HepG2 (cell line): ENCODE measurements around the gene CNDP1. TPM values are rescaled to one million over a fixed set of nuclear protein-coding genes. Genes with fewer than 3 reads are reported as not detected.

Experiments
- ATAC-seq: fragments of 200-7000 bp; cut with Tn5 transposase; 3 replicates; pipeline ENCODE4 v1.9.1; 2020; ENCODE audit warnings: mild to moderate bottlenecking, moderate library complexity
- BruUV-seq: library from RNA; stranded (reverse); fragments of 400-500 nt; replicated peaks from 2 replicates; lab custom pipeline; 2021; lab: Mats Ljungman, UMichigan
- CTCF ChIA-PET: fragments of 300-600 bp; formaldehyde crosslinking; extraction: SDS; loops from one replicate; lab custom pipeline; 2021; ENCODE audit warnings: low total read pairs, inconsistent platforms, low intra/inter-chr PET ratio; lab: Yijun Ruan, JAX
- POLR2A ChIA-PET: fragments of 350-600 bp; sonication (Branson Sonifier 250); formaldehyde crosslinking; loops from one replicate; lab custom pipeline; 2020; ENCODE audit warnings: antibody characterized with exemption, inconsistent platforms; lab: Yijun Ruan, JAX
- DNase-seq: peaks from one replicate; pipeline ENCODE4 v3.0.0-alpha.2; 2015; ENCODE audit warnings: low spot score
- FAIRE-seq: peaks from 3 replicates; lab custom pipeline; 2011; peaks lifted over from hg19 to GRCh38; lab: Jason Lieb, UNC
- H2AFZ ChIP-seq: one replicate; pipeline ENCODE4 v1.6.1; 2011; ENCODE audit warnings: low read length, inconsistent platforms
- H3K27ac ChIP-seq: fragments of 300-600 bp; 3 replicates; pipeline ENCODE4 v1.8.0; 2011; ENCODE audit warnings: mixed run types, mild to moderate bottlenecking, mixed read lengths, low read length, inconsistent platforms; ENCODE audit not compliant: insufficient read depth; ENCODE audit errors: extremely low read length
- H3K27me3 ChIP-seq, 2 experiments: fragments of 200-600 bp in 1 of 2; 2 replicates in 1 of 2; 3 replicates in 1 of 2; pipeline versions ENCODE4 v1.6.0 to v1.8.0; 2011; ENCODE audit warnings: low read length in 2 of 2, mild to moderate bottlenecking in 2 of 2, moderate library complexity in 2 of 2, inconsistent platforms in 1 of 2; ENCODE audit not compliant: insufficient read depth in 2 of 2, control insufficient read depth in 1 of 2
- H3K36me3 ChIP-seq, 2 experiments: fragments of 200-600 bp in 1 of 2; replicated peaks in 1 of 2; 2 replicates in 1 of 2; 3 replicates in 1 of 2; pipeline versions ENCODE4 v1.5.1 to v1.8.0; 2011; ENCODE audit warnings: low read length in 2 of 2, inconsistent platforms in 1 of 2; ENCODE audit not compliant: insufficient read depth in 2 of 2, control insufficient read depth in 1 of 2
- H3K4me1 ChIP-seq: 2 replicates; pipeline ENCODE4 v1.5.1; 2012; ENCODE audit warnings: low read length, inconsistent platforms; ENCODE audit not compliant: insufficient read depth
- H3K4me2 ChIP-seq: 2 replicates; pipeline ENCODE4 v1.6.0; 2011; ENCODE audit warnings: low read depth, low read length, inconsistent platforms
- H3K4me3 ChIP-seq, 3 experiments: fragments of 200-600 bp in 1 of 3; sonication (generic), shearing (Covaris generic) in 1 of 3; replicated peaks in 1 of 3; 2 replicates each; pipeline ENCODE4 v1.5.1; 2011 to 2016; ENCODE audit warnings: low read length in 3 of 3, inconsistent platforms in 2 of 3, low read depth in 2 of 3, mild to moderate bottlenecking in 2 of 3, control low read depth in 1 of 3, mixed read lengths in 1 of 3; ENCODE audit not compliant: insufficient read depth in 1 of 3
- H3K79me2 ChIP-seq: one replicate; pipeline ENCODE4 v1.6.1; 2011; ENCODE audit warnings: low read length, inconsistent platforms; ENCODE audit not compliant: insufficient read depth
- H3K9ac ChIP-seq: 2 replicates; pipeline ENCODE4 v1.6.0; 2011; ENCODE audit warnings: mild to moderate bottlenecking, low read depth, low read length, inconsistent platforms; ENCODE audit not compliant: insufficient read depth
- H3K9me3 ChIP-seq: 2 replicates; pipeline ENCODE4 v1.5.1; 2012; ENCODE audit warnings: mild to moderate bottlenecking, low read length
- H4K20me1 ChIP-seq: 2 replicates; pipeline ENCODE4 v1.6.0; 2011; ENCODE audit warnings: inconsistent platforms, mild to moderate bottlenecking, low read length, moderate library complexity; ENCODE audit not compliant: insufficient read depth
- ATF2 ChIP-seq: sonication (generic); formaldehyde crosslinking; IDR thresholded peaks from 2 replicates; pipeline ENCODE4 v1.4.0; 2020; ENCODE audit warnings: missing genetic modification reagents
- CEBPB ChIP-seq: IDR thresholded peaks from 2 replicates; pipeline ENCODE4 v1.6.1; 2011; ENCODE audit warnings: low read depth, low read length, improper control_type of control experiment, borderline replicate concordance
- NFATC3 ChIP-seq: sonication (generic); formaldehyde crosslinking; IDR thresholded peaks from 2 replicates; pipeline ENCODE4 v1.5.1; 2020; ENCODE audit warnings: mild to moderate bottlenecking, missing genetic modification reagents
- PHB2 ChIP-seq: fragments of 450-650 bp; IDR thresholded peaks from 2 replicates; pipeline ENCODE4 v1.6.1; 2018; ENCODE audit not compliant: partially characterized antibody
- PITX1 ChIP-seq: sonication (generic); formaldehyde crosslinking; IDR thresholded peaks from 2 replicates; pipeline ENCODE4 v1.5.1; 2020; ENCODE audit warnings: mild to moderate bottlenecking, missing genetic modification reagents
- SP4 ChIP-seq: sonication (generic); formaldehyde crosslinking; IDR thresholded peaks from 2 replicates; pipeline ENCODE4 v1.8.1; 2023; ENCODE audit warnings: mild to moderate bottlenecking, missing genetic modification reagents
- SRSF1 ChIP-seq: fragments of 200-400 bp; formaldehyde crosslinking; optimal IDR thresholded peaks from 2 replicates; pipeline ENCODE3; 2017; ENCODE audit warnings: mild to moderate bottlenecking, low read depth, low read length, moderate library complexity
- STAT5B ChIP-seq: sonication (generic); formaldehyde crosslinking; IDR thresholded peaks from 2 replicates; pipeline ENCODE4 v1.4.0; 2020; ENCODE audit warnings: missing genetic modification reagents
- THAP9 ChIP-seq: sonication (generic); formaldehyde crosslinking; IDR thresholded peaks from 2 replicates; pipeline ENCODE4; 2020; ENCODE audit warnings: missing genetic modification reagents, mild to moderate bottlenecking, borderline replicate concordance
- ZNF17 ChIP-seq: sonication (generic); formaldehyde crosslinking; IDR thresholded peaks from 2 replicates; pipeline ENCODE4 v1.5.0; 2020; ENCODE audit warnings: mild to moderate bottlenecking, missing genetic modification reagents
- ZNF224 ChIP-seq: sonication (generic); formaldehyde crosslinking; IDR thresholded peaks from 2 replicates; pipeline ENCODE4 v1.5.0; 2020; ENCODE audit warnings: mild to moderate bottlenecking, missing genetic modification reagents
- ZNF274 ChIP-seq: sonication (generic); formaldehyde crosslinking; IDR thresholded peaks from 2 replicates; pipeline ENCODE4 v1.5.1; 2020; ENCODE audit warnings: mild to moderate bottlenecking, missing genetic modification reagents
- ZNF558 ChIP-seq: sonication (generic); formaldehyde crosslinking; IDR thresholded peaks from 2 replicates; pipeline ENCODE4 v1.9.0; 2022; ENCODE audit warnings: mild to moderate bottlenecking, missing genetic modification reagents, borderline replicate concordance
- ZNF567 ChIP-seq: sonication (generic); formaldehyde crosslinking; IDR thresholded peaks from 2 replicates; pipeline ENCODE4 v1.8.1; 2023; ENCODE audit warnings: mild to moderate bottlenecking, missing genetic modification reagents, borderline replicate concordance
- ZNF652 ChIP-seq: IDR thresholded peaks from 2 replicates; pipeline ENCODE4 v1.6.1; 2016; ENCODE audit warnings: low read depth, borderline replicate concordance
- ZNF740 ChIP-seq: sonication (generic); formaldehyde crosslinking; IDR thresholded peaks from 2 replicates; pipeline ENCODE4 v1.4.0; 2020; ENCODE audit warnings: missing genetic modification reagents
- ZNF782 ChIP-seq: sonication (generic); formaldehyde crosslinking; IDR thresholded peaks from 2 replicates; pipeline ENCODE4 v1.4.0; 2020; ENCODE audit warnings: missing genetic modification reagents, mild to moderate bottlenecking, borderline replicate concordance
- ZSCAN29 ChIP-seq: sonication (generic); formaldehyde crosslinking; conservative IDR thresholded peaks from 2 replicates; pipeline ENCODE4 v1.4.0; 2020; ENCODE audit warnings: mild to moderate bottlenecking, missing genetic modification reagents
- WGBS: methylation state at CpG from one replicate; pipeline ENCODE4 v1.1.6; 2017; ENCODE audit warnings: low lambda C conversion rate; 5-methylcytosine and 5-hydroxymethylcytosine counted together
- in situ Hi-C: cut with HindIII; loops from 2 replicates; pipeline ENCODE4 v1.10.0; 2017; ENCODE audit warnings: low pct_unique_long_range_greater_than_20kb; ENCODE audit not compliant: extremely low pct_ligation_motif_present
- intact Hi-C: fragments of 100-400 bp; cut with micrococcal nuclease; formaldehyde crosslinking; loops from one replicate; pipeline ENCODE4 v1.10.0; 2022; ENCODE audit not compliant: unreplicated experiment
- polyA plus RNA-seq, 8 experiments: library from polyadenylated mRNA; depleted of rRNA in 3 of 8; stranded (reverse) in 7 of 8; unstranded in 1 of 8; fragments of >200 nt; fragmentation: Illumina TruSeq in 4 of 8; extraction: Trizol in 4 of 8; gene quantifications; 2 replicates each; pipeline versions ENCODE4 v1.2.1 to v1.2.3, GENCODE V29; 2011 to 2016; ENCODE audit warnings: low read depth in 4 of 8, missing spikeins in 1 of 8, mixed read lengths in 1 of 8; ENCODE audit not compliant: insufficient read depth in 1 of 8
- total RNA-seq, 5 experiments: library from RNA; depleted of rRNA; stranded (reverse); fragments of >200 nt; fragmentation: Illumina TruSeq; extraction: Trizol; gene quantifications; 2 replicates each; pipeline ENCODE4 v1.2.3, GENCODE V29; 2016; ENCODE audit warnings: low read depth in 1 of 5
- TF ChIP-seq, protein P1 (sequence below): sonication (generic); formaldehyde crosslinking; IDR thresholded peaks from 2 replicates; pipeline ENCODE4 v1.4.0; 2020; ENCODE audit warnings: low read depth, mild to moderate bottlenecking, missing genetic modification reagents

The CNDP1 gene
- total and polyA plus RNA-seq, 2 of the 13 experiments (the other 11 are each of a cell fraction or from before 2014, with no cell fraction given): 0.01 TPM; not detected in 1

DNA sequence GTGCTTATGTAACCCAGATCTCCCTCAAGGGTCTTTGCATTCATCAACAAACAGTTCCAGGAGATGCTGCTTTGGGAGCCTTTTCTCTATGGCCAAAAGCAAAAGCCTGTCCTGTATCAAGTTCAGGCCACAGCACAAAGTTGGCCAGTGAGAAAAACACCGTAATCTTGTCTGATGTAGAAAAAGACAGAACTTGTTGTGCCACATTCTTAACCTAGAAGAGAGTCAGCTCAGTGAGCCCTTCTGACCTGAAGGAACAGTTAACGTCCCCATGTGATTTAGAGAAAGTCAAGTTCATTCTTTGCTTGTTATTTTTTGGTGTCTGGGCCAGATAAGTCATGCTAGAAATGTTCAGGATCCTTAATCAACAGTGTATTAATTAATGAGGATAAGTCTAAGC, 7.8 kb upstream of the CNDP1 start (continued):
- TF ChIP-seq ZNF274: no peak
- TF ChIP-seq SP4 (CRISPR knock-in tag): no peak
- TF ChIP-seq ZNF224 (CRISPR knock-in tag): no peak
- no peak for TF ChIP-seq ZNF782 (CRISPR knock-in tag)
- TF ChIP-seq PHB2: no peak
- no peak for TF ChIP-seq CEBPB
- TF ChIP-seq ZNF17 (CRISPR knock-in tag): no peak
- no peak for TF ChIP-seq ATF2
- TF ChIP-seq, protein P1, sequence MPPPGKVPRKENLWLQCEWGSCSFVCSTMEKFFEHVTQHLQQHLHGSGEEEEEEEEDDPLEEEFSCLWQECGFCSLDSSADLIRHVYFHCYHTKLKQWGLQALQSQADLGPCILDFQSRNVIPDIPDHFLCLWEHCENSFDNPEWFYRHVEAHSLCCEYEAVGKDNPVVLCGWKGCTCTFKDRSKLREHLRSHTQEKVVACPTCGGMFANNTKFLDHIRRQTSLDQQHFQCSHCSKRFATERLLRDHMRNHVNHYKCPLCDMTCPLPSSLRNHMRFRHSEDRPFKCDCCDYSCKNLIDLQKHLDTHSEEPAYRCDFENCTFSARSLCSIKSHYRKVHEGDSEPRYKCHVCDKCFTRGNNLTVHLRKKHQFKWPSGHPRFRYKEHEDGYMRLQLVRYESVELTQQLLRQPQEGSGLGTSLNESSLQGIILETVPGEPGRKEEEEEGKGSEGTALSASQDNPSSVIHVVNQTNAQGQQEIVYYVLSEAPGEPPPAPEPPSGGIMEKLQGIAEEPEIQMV (CRISPR knock-in tag): no peak

GRCh38 chr18:74528478-74528877, 5.8 kb upstream of the CNDP1 start:
- Histone ChIP-seq H3K4me3 (no peak overlapping the region), H3K79me2 (no peaks in the 10 kb centered on the region), H3K9me3 (no peaks in the 10 kb centered on the region), H3K4me2 (no peak overlapping the region), H3K4me1 (peaks cover 7% of the 10 kb centered on the region; the same call in 1 of the 2 replicates), H3K27ac (no peak overlapping the region), H3K27me3 (peaks cover 0 to 5% of the 10 kb centered on the region in 2 experiments; a peak in 2 of 5 replicates), H2AFZ (no peak overlapping the region), H3K9ac (no peak overlapping the region), H4K20me1 (no peaks in the 10 kb centered on the region), H3K36me3 (no peaks in the 10 kb centered on the region)
- in situ Hi-C loops (no loop called here), intact Hi-C loops (no loop called here)
- ATAC-seq: no peak
- CTCF ChIA-PET: no interaction called here
- BruUV-seq: no TSS peak
- TF ChIP-seq PITX1 (CRISPR knock-in tag): no peak
- TF ChIP-seq SRSF1: no peak
- no peak for TF ChIP-seq ZNF740 (CRISPR knock-in tag)
- no peak for TF ChIP-seq ZSCAN29 (CRISPR knock-in tag)
- no peak for TF ChIP-seq ZNF274
- no peak for TF ChIP-seq ZNF558 (CRISPR knock-in tag)
- no peak for TF ChIP-seq ZNF567 (CRISPR knock-in tag)
- TF ChIP-seq NFATC3 (CRISPR knock-in tag): no peak
- TF ChIP-seq THAP9 (CRISPR knock-in tag): no peak
- TF ChIP-seq ZNF652 (CRISPR knock-in tag): no peak
- TF ChIP-seq STAT5B: no peak
- POLR2A ChIA-PET: no interaction called here
- FAIRE-seq: no peak
- WGBS: 96% methylated on average over 1 of the region's 1 CpG
- DNase-seq: no peak
